ENCODE results near the gene GARS1. TPM values are rescaled to one million over a fixed set of nuclear protein-coding genes. Genes with fewer than 3 reads are reported as not detected.

Gene GARS1
- total RNA-seq, 1 experiment from 2014 or later = 95.4 TPM

DNA sequence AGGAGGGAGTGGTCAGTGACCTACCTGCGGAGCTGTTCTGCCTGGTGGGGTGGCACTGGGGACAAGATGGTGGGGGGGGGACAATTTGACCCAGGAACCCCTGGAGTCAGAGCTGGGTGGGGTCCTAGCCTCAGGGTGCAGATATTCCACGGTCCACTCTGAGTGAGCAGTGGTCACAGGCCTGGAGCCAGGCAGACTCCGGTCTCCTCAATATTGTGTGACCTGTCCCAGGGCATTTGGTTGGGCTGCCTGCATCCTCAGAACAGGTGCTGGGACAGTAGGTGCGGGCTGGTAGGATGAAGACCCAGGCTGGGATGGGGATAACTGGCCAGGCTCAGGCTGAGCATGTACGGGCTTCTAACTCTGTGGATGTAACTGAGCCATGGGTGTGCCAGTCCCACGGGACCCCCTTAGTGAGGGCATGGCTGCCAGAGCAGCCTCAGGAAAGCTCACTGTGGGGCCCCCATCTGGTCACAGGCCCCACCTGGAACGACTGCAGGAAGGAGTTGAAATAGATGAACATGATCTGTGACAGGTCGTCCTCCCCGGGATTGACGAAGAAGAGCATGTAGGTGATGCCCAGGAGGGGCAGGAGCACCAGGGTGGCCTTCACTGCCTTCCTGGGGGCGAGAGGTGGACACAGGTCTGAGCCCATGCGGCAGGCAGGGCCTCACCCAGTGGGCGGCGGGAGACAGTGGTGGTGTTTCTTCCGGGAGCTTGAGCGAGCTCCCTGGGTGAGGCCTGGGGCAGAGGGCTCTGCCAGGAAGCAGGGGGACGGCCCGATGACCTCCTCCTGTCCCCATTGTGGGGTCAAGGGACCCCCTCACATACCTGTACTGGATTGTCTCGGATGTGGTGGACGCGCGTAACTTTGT is 60.7 kb downstream of the GARS1 start:
- H3K36me3 ChIP-seq (ENCODE audit: low read depth, low read length) = no peaks in the 10 kb centered on the region
- BruUV-seq (replicated peaks) = no TSS peak
- ChIA-PET CTCF (no interaction called here), POLR2A (ENCODE audit: unreplicated experiment) (no interaction called here)
- H3K27me3 ChIP-seq (ENCODE audit: low read length) = no peaks in the 10 kb centered on the region
- H4K20me1 ChIP-seq (ENCODE audit: low read length) = no peaks in the 10 kb centered on the region
- H3K4me2 ChIP-seq (ENCODE audit: low read length) = no peak overlapping the region
- TF ChIP-seq, protein P1, sequence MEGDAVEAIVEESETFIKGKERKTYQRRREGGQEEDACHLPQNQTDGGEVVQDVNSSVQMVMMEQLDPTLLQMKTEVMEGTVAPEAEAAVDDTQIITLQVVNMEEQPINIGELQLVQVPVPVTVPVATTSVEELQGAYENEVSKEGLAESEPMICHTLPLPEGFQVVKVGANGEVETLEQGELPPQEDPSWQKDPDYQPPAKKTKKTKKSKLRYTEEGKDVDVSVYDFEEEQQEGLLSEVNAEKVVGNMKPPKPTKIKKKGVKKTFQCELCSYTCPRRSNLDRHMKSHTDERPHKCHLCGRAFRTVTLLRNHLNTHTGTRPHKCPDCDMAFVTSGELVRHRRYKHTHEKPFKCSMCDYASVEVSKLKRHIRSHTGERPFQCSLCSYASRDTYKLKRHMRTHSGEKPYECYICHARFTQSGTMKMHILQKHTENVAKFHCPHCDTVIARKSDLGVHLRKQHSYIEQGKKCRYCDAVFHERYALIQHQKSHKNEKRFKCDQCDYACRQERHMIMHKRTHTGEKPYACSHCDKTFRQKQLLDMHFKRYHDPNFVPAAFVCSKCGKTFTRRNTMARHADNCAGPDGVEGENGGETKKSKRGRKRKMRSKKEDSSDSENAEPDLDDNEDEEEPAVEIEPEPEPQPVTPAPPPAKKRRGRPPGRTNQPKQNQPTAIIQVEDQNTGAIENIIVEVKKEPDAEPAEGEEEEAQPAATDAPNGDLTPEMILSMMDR (conservative IDR thresholded peaks at IDR 0.05; ENCODE audit: low read depth, low read length) = no peak
- TF ChIP-seq EZH2phosphoT487 (IDR thresholded peaks at IDR 0.05; ENCODE audit: borderline replicate concordance, low read length) (no peak), EZH2 (IDR thresholded peaks at IDR 0.05; ENCODE audit: low read length, unreplicated experiment) (no peak)
- H2AFZ ChIP-seq (ENCODE audit: low read length) = no peak overlapping the region
- DNase-seq (no peak), ATAC-seq (no peak)
- no peaks in the 10 kb centered on the region for H3K79me2 ChIP-seq (ENCODE audit: low read length)
- H3K27ac ChIP-seq (ENCODE audit: low read length) = no peak overlapping the region
- intact Hi-C loops (cut with micrococcal nuclease) = no loop called here
- H3K9ac ChIP-seq (ENCODE audit: low read length) = no peak overlapping the region
- H3F3A ChIP-seq (ENCODE audit: low read length, unreplicated experiment) = no peaks in the 10 kb centered on the region
- H3K4me3 ChIP-seq (ENCODE audit: low read length) = no peak overlapping the region
- H3K9me2 ChIP-seq (replicated peaks; ENCODE audit: low read length) = no peaks in the 10 kb centered on the region
- H3K9me3 ChIP-seq (ENCODE audit: low read length) = no peaks in the 10 kb centered on the region
- no peaks in the 10 kb centered on the region for H3K4me1 ChIP-seq (ENCODE audit: insufficient read depth, low read length)

DNA sequence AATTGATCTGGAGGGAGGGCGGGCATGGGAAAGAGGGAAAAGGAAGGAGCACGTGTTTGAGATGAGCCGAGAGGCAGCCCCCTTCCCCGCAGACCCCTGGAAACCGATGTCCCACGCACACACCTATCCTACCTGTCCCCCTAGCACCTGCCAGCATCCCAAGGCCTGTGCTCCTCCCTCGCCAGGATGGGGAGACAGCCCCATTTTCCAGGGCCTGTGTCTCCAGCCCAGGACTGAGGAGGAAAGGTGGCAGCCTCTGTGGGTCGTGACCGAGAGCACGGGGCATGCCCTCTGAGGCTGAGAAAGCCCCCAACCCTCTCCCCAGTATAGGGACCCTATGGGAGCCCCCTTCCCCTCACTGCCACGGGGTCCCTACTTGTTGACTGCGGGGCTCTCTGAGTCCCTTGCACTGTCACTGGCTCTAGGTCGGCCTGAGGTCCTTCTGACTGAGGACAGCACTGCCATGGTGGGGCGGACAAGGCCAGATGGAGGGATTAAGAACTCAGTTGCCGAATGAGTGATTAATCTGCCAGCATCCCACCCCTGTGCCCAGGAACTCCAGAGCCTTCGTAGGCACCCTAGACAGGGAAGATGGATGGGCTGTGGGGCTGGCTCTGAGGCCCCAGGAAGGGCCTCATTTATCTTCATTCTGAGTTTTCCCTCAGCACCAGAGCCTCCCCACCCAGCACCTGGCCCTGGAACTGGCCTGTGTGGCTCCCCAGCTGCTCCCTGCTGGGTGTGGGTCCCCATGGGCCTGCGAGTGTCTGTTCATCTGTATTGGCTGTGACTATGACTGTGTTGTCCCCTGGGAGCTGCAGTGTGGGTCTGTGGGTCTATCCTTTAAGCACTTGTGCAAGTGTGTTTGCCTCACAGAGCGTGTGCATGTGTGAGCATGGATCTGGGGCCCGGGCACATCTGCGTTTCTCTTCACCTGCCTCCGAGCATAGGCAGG is 61.6 kb downstream of the GARS1 start:
- Histone ChIP-seq H3F3A (ENCODE audit: low read length, unreplicated experiment) (no peaks in the 10 kb centered on the region), H3K9me2 (replicated peaks; ENCODE audit: low read length) (no peaks in the 10 kb centered on the region), H3K4me1 (ENCODE audit: insufficient read depth, low read length) (no peaks in the 10 kb centered on the region), H3K9ac (ENCODE audit: low read length) (no peak overlapping the region), H3K9me3 (ENCODE audit: low read length) (no peaks in the 10 kb centered on the region), H3K4me3 (ENCODE audit: low read length) (no peak overlapping the region), H3K36me3 (ENCODE audit: low read depth, low read length) (no peaks in the 10 kb centered on the region), H2AFZ (ENCODE audit: low read length) (no peak overlapping the region), H3K4me2 (ENCODE audit: low read length) (no peak overlapping the region), H4K20me1 (ENCODE audit: low read length) (no peaks in the 10 kb centered on the region), H3K27ac (ENCODE audit: low read length) (no peak overlapping the region), H3K27me3 (ENCODE audit: low read length) (no peaks in the 10 kb centered on the region), H3K79me2 (ENCODE audit: low read length) (no peaks in the 10 kb centered on the region)
- intact Hi-C loops (cut with micrococcal nuclease) = no loop called here
- no TSS peak for BruUV-seq (replicated peaks)
- no peak for TF ChIP-seq EZH2phosphoT487 (IDR thresholded peaks at IDR 0.05; ENCODE audit: borderline replicate concordance, low read length)
- TF ChIP-seq, protein P1 (conservative IDR thresholded peaks at IDR 0.05; ENCODE audit: low read depth, low read length) = no peak
- TF ChIP-seq EZH2 (IDR thresholded peaks at IDR 0.05; ENCODE audit: low read length, unreplicated experiment) = no peak
- ChIA-PET POLR2A (ENCODE audit: unreplicated experiment) (no interaction called here), CTCF (no interaction called here)
- no peak for ATAC-seq
- no peak for DNase-seq
